GM12873 (cell line): ENCODE results near the gene CNGA2.

Experiments used
- CTCF ChIP-seq: IDR thresholded peaks from 2 replicates; pipeline ENCODE4 v1.5.1; 2012; ENCODE audit warnings: low read depth, mild to moderate bottlenecking, moderate library complexity, low read length, control low read depth; ENCODE audit not compliant: insufficient read depth; ENCODE audit errors: missing control alignments

Gene CNGA2

GRCh38 chrX:151789179-151789800 is 54.7 kb downstream of the CNGA2 start:
- TF ChIP-seq CTCF, result no peak

- no peak for TF ChIP-seq CTCF
Observed at GRCh38 chrX:151790481-151791160, 56.1 kb downstream of the CNGA2 start.

- no peak for TF ChIP-seq CTCF
Observed at GRCh38 chrX:151791961-151792360, 57.4 kb downstream of the CNGA2 start.

GRCh38 chrX:151792505-151792904 is 58.0 kb downstream of the CNGA2 start:
- TF ChIP-seq CTCF, result no peak

- no peak for TF ChIP-seq CTCF
Observed at GRCh38 chrX:151793886-151794285, 59.3 kb downstream of the CNGA2 start.
